Stimulated activated CD4-positive, alpha-beta T cell treated with anti-CD3 and anti-CD28 coated beads, Interleukin-1b, Interleukin-23, amount 100 ng/mL, for 24 hours (primary cell): ENCODE measurements around the gene CLN3.
"Not testable (repeated sequence)": the region's sequence is repeated elsewhere in the genome, so short reads cannot be mapped to it uniquely, and the experiment has no call there.

Experiments used
- DNase-seq, 4 experiments: peaks; one replicate each; pipeline ENCODE4 v3.0.0-alpha.2; 2020; ENCODE audit warnings: low read depth in 4 of 4, low spot score in 1 of 4

CLN3 gene

GRCh38 chr16:28494121-28494851 lies 2.4 kb upstream of the CLN3 start, which contains the start of gene APOBR:
APOBR (plus strand) TSS chr16:28494643; CDS start chr16:28494682, 39 bp downstream.
- DNase-seq: peak; percentile 49 to 79 (median 68)

- no peak for DNase-seq
These were observed 637 bp upstream of the CLN3 start for GRCh38 chr16:28492511-28492910.

- no peak for DNase-seq
These were observed 474 bp downstream of the CLN3 start for GRCh38 chr16:28491230-28491969.

- DNase-seq: no peak
These were observed 5.6 kb downstream of the CLN3 start for GRCh38 chr16:28486266-28486665.

GRCh38 chr16:28483361-28483760 lies 8.5 kb downstream of the CLN3 start:
- not testable (repeated sequence) for DNase-seq

GRCh38 chr16:28482026-28482425 lies 9.8 kb downstream of the CLN3 start:
- no peak for DNase-seq

- DNase-seq: no peak
These were observed 13.2 kb downstream of the CLN3 start for GRCh38 chr16:28478506-28479180.

GRCh38 chr16:28477311-28477920 lies 14.5 kb downstream of the CLN3 start:
- DNase-seq: no peak

- DNase-seq: no peak
These were observed 16.7 kb downstream of the CLN3 start for GRCh38 chr16:28475221-28475620.

GRCh38 chr16:28473714-28474265 lies 18.1 kb downstream of the CLN3 start:
- DNase-seq: no peak

GRCh38 chr16:28447081-28447480 lies 44.8 kb downstream of the CLN3 start:
- DNase-seq: not testable (repeated sequence)

GRCh38 chr16:28446388-28446787 lies 45.5 kb downstream of the CLN3 start:
- DNase-seq: not testable (repeated sequence)

- not testable (repeated sequence) for DNase-seq
These were observed 47.9 kb downstream of the CLN3 start for GRCh38 chr16:28443943-28444342.

- not testable (repeated sequence) for DNase-seq
These were observed 53.0 kb downstream of the CLN3 start for GRCh38 chr16:28438899-28439298.

- DNase-seq: not testable (repeated sequence)
These were observed 56.5 kb downstream of the CLN3 start for GRCh38 chr16:28435340-28435739.
